Activated naive CD8-positive, alpha-beta T cell treated with anti-CD3 and anti-CD28 coated beads, Interleukin-2, amount 50 U/mL, for 16 hours (primary cell): ENCODE measurements around the gene CSRP1.
"Not testable (repeated sequence)": the region's sequence is repeated elsewhere in the genome, so short reads cannot be mapped to it uniquely, and the experiment has no call there.

Experiments used
- DNase-seq: peaks from one replicate; pipeline ENCODE4 v3.0.0-alpha.2; 2020; ENCODE audit warnings: low read depth, low spot score

CSRP1 gene

DNA sequence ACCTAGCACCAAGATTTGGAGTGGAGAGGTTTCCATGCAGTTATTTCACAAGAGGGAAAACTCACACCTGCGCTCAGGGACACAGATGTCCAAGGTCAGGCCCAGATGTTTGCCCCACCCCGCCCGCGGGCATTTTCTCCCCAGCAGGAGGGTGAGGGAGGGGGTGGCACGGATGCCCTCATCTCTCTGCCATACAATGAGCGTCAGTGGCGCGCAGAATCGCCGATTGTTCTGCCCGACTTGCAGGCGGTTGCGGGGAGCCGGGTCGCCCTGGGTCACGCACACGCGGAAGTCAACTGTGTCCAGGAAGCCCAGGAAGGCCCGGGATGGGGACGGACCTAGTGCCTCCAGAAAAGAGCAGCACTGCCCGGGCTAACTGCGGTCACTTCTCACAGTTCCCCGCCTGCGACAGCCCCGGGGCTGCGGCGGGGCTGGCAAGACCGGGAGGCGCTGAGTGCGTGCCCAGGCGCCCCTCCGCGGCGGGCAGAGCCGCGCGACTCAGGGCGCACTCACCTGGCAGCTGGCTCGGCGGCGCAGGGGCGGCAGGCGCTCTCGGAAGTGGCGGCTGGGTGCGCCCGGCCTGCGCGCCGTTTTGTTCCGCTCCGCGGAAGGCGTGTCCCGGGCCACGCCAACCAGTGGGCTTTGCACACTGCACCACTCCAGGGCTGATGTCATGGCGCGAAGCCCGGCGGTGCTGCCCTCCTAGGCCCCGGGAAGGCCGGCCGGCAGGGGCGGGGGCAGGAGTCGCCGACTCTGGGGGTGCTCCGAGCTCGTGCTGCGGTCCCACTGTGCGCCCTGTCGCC, at the start of gene CSRP1:
TSS of gene CSRP1 (minus strand) at position 567 of the 803 bp plus-strand sequence. CDS start 10,820 bp downstream, outside the sequence.
- peak; percentile 68 for DNase-seq

DNA sequence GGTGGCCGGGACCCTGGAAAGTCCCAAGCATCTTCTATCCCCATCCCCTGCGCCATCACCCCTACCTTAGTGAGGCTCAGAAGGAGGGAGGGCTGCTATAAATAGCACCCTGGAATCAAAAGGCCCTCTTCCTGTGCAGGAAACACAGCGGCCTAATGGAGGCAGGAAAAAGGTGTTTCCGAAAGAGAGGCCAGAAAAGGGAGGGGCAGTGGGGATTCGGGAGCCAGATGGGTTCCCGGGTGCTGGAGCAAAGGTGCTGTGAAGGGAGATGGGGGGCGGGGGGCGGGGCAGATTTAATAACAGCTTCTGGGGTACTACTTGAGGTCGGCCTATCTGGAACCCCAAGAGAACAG, 48.6 kb upstream of the CSRP1 start:
- DNase-seq = no peak

DNA sequence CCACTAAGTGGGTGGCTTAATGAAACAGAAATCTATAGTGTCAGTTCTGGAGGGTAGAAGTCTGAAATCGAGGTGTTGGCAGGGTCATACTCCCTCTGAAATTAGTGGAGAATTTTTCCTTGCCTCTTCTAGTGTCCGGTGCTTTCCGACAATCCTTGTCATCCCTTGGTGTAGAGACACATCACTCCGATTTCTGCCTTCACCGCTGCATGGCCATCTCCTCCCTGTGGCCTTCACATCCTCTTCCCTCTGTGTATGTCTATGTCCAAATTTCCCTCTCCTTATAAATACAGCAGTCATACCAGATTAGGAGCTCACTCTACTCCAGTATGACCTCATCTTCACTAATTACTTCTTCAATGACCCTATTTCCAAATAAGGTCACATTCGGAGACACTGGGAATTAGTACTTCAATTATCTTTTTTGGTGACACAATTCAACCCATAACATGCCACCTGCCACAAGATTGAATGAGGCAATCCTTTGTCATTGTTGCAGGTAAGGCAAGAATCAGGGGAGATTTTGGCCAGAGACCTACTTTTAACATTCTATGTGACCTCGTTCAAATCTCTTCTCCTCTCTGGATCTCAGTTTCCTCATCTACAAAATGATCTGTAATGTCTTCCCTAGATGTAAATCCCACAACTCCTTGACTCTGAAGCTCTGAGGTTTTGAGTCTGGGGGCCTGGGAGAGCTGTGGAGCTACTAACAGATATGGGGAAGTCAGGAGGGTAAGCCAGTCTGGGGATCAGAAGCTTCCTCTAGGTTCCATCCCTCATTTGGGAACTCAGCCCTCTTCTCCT, 48.1 kb upstream of the CSRP1 start:
- no peak for DNase-seq

DNA sequence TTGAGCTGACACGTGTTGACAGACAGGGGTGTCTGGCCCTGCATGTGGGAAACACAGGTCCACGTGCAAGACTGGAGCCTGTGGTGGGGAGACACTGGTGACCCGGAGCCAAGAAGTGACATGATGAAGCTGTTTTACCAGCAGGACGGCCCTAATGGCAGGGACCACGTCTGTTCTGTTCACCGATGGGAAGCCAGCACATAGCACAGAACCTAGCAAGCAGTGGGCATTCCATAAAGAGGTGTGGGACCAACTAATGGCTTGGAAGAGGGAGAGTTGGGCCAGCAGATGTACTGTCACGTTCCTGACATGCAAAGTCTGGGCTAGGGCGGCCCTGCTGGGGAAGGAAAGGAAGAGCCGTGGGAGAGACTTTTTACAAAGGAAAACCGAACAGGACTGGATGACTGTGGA, 47.3 kb upstream of the CSRP1 start:
- DNase-seq = no peak

DNA sequence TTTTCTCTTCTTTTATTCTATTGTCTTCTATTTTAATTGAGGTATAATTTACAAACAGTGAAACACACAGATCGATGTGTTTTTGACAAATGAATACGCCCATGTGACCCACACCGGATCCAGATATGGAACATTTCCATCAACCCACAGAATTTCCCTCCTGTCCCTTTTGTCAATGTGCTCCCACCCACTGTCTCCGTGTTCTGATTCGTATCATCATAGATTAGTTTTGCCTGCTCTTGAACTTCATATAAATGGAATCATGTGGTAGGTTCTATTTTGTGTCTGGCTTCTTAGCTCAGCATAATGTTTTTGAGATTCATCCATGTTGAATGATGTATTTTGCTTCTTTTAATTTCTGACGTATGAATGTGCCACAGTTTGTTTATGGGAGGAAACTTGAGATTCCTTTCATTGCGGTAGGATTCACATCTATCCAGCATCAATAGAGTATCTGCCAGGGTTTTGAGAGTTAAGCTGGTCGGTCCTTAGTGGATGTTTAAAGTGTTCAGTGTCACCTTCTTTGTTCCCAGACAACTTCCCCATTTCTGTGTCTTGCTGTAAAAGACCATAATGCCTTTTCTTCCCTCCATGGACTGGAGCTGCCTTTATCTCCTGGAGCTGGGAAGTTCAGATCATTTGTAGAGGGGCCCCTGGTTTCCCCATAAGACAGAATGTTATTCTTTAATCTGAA, 46.7 kb upstream of the CSRP1 start:
- DNase-seq = no peak

DNA sequence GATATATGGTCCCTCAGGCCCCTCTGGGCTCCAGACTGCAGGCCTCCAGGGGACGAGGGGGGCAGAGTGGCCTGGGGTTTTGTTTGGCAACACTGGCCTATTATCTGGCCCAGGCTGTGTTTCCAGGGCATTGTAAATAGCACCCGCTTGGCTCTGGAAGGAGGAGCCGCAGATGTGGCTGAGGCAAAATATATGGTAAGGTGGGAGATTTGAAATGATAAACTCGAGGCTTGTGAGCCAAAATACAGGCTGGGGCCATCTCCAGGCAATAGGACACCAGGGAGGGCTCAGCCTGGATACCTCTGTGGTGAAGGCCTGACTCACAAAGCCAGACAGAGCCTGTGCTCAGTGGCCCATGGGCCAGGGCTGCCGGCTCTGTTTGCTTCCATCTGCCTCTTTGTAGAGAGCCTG, 46.0 kb upstream of the CSRP1 start:
- no peak for DNase-seq

DNA sequence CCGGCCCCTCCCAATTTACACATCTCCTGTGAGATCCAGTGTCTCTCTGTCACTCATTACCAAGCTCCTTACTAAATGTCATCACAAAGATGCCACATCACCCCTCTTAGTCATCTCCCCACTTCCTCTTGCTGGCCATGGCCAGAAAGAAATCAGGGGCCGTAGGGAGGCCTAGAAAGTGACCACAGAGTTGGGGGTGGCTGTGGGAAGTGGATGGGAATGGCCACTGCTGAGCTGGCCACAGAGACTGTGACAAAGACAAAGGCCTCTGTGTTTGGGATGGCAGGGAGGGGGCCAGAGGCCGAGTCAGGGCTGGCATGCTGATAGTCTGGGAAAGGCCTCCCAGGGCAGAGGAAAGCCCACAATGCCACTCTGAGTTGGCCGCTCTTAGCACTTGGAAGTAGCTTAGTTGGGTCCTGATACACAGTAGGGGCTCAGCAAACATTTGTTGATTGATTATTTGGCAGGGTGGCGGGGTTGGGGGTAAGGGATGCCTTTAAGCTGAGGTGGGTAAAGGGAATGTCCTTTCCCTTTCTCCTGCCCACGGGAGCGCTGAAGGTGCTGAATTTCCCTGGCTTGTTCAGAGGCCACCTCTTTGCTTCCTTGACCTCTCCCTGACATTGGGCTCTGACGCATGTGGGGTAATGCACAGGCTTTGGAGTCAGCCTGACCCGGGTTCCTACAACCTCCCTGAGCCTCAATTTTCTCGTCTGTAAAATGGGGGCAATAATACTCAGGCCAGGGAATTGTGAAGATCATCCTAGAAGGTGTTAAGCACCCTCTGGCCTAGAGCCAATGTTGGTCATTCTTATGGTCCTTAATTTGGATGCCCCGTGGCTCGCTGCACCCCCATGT, 45.2 kb upstream of the CSRP1 start:
- no peak for DNase-seq

DNA sequence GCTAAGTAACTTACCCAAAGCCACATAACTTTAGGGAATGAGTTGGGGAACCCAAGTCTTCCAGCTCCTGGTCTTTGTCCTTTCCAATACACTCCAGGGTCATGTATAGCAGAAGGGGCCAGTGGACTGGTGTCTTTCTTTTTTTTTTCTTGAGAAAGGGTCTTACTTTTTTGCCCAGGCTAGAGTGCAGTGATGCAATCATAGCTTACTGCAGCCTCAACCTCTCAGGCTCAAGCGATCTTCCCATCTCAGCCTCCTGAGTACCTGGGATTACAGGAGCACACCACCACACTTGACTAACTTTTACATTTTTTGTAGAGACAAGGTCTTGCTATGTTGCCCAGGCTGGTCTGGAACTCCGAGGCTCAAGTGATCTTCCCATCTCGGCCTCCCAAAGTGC, 44.2 kb upstream of the CSRP1 start:
- no peak for DNase-seq

DNA sequence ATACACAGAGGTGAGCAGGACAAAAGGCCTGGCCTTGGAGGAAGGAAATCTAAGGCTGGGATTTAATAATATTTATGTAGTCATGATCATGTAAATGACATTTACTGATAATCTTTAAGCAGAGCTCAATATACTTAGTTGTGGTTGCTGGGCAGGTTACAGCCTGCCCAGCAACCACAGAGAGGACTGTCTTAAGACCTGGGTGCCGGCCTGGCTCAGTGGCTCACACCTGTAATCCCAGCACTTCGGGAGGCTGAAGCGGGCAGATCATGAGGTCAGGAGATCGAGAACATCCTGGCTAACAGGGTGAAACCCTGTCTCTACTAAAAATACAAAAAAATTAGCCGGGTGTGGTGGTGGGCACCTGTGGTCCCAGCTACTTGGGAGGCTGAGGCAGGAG, 42.6 kb upstream of the CSRP1 start:
- DNase-seq = not testable (repeated sequence)

DNA sequence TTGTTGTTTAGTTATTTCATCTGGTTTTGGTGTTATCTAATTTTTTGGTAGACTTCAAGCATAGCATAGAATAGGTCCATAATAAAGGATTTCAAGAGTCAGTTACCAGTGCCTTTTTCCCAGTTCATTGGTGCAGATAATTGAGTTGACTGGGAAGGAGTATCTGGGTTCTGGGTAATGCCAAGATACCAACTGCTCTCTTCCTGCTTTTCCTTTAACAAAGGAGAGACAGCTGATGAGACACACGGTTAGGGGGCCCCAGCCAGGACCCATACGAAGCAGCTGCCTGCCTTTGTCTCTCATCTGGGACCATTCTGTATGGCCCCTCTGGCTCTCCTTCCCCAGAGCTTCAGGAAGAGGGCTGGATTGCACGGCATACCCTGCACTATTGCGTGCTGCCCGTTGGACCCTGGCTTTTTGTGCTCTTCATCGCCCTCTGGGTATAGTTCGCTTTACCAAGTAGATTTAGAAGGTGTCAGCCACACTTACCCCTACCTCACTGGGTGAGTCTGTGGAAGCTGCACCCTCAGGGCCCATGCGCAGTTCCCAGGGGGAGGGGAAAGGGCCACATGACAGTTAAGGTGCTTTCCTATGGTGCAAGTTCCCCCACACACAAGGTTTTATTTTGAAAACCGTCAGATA, 39.0 kb upstream of the CSRP1 start:
- no peak for DNase-seq

DNA sequence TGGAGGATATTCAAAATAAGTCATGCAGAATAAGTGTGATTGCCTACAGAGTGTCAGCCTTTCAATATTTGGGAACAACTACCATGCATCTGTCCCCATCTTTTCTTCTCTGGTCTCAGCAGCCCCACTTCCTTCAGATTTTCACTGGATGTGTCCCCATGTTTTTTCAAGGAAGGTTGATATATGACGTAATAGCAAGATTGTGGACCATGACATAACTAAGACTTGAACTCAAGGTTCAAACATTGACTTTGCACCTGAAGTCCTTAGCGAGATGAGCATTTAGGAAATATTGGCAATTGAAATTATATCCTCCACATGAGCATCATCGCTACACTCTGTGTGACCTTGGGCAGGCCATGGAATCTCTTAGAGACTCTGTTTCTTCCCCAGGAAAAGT, 37.8 kb upstream of the CSRP1 start:
- no peak for DNase-seq

DNA sequence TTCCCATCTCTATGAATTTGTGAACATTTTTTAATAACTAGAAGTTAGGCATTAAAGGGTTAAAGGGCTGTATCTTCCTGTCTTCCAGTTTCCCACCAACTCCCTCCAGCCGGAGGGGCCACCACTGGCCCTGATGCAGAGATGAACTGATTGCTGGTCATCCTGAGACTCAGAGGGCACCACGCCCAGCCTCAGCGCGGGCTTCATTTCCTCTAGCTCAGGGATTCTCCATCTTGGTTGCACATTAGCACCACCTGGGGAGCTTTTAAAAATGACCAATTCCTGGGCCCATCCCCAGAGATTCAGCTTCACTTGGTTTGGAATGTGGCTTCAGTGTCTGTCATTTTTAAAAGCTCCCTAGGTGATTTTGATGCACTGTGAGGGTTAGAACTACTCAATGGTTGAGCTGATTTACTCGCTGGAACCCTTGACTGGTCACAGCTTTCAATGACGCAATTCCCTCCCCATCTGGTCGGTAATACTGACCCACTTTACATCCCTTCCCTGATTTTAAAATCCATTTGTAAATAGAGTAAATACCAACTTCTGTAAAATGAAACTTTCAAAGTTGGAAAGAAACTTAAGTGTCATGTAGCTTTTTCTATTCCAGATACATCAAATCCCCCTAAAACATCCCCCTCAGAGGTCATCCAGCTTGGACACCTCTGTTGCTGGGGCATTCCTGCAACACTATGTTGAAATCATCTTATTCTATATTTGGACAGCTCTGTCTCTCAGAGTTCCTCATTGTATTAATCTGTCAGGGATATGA, 37.1 kb upstream of the CSRP1 start:
- DNase-seq = no peak

DNA sequence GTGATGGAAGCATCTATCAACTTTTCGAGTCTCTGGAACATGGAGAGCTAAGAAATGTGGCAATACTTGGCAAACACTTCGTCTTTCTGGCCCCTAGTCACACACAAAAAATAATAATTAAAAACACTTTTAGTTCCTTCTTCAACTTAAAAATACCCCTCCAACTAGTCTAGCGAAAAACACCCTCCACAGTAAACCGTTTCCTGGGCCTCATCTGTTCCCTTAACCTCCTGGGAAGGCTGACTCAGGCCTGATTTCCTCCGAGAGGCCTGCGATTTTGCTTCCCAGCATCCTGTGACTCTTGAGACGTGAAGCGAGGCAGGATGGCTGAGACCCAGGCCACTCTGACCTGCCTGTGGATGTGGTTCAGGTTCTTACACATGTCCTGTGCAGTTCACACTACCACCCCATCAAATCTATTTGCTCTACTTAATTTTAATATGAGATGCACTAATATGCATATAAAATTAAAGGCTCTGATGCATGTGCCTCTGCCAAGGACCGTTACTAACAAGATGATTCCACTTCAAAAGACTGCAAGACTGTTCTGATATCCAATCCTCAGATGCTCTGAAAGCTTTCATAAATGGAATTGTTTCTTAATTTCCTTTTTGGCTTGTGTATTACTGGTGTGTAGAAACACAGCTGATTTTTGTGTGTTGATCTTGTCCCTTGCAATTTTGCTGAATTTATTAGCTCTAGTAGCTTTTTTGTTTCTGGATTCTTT, 35.5 kb upstream of the CSRP1 start:
- no peak for DNase-seq

DNA sequence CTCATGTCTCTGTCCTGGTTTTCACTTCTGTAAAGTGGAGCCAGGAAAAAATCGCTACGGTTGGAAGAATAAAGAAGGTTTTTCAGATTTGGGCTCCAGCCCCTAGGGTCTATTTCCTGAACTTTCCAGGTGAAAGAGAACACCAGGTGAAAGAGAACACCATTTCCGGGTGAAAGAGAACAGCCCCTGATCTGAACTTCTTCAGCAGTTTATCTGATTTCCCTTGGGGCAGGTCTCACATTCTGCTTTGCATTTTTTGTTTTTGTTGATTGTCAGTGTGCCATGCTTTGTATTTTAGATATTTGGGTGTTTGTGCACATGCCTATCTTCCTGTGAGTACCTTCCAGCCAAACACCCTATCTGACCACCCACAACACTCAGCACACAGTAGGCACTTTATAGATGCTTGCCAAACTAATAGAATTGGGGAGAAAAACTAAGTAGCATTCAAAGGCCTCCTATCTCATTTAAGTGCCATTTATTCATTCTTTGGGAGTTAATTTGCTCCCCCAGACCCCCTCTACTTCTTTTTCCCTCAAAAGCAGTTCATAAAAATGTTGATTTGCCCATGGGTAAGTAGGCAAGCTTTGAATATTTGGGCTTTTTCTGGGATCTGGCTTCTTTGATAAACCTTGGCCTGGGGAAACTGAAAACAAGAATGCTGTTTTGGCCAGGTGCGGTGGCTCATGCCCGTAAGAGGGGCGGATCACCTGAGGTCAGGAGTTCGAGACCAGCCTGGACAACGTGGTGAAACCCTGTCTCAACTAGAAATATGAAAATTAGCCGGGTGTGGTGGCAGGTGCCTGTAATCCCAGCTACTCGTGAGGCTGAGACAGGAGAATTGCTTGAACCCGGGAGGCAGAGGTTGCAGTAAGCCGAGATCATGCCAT, 34.2 kb upstream of the CSRP1 start:
- DNase-seq = no peak

DNA sequence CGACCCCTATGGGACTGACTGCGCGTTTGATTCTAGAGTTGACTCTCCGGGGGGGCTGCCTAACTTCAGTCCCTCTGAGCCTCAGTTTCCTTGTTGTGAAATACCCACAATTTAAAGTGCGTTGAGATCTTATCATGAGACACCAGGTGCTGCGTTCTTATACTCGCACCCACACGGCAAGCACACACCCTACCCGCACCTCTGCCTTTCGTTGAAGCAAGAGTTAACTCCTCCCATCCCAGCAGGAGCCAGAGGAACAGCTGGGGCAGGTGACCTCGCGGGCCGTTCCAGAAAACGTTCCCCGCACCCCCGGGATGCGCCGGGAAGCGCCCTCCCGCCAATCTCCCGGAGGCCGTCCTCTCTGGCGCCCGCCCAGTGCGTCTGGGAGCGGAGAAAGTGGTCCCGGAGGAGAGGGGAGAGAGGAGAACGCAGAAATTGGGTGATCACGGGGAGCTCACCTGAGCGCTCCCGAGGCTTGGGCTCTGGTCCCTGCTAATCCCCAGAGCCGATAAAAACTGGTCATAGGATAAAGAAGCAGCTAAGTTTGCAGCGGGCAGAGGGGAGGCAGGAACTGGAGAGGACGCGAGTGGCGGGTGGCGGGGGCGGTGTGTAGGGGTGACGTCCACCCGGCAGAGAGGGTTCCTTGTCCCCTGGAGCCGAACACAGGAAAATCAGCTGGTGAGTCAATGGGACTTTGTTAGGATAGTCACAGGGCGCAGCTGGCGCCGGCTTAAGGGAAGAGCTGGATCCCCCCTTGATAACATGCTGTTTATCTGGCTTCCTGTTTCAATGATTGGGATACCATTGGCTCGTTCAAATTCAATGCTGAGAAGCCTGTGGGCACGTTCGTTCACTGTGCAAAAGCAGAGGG, 32.9 kb upstream of the CSRP1 start:
- DNase-seq = no peak

DNA sequence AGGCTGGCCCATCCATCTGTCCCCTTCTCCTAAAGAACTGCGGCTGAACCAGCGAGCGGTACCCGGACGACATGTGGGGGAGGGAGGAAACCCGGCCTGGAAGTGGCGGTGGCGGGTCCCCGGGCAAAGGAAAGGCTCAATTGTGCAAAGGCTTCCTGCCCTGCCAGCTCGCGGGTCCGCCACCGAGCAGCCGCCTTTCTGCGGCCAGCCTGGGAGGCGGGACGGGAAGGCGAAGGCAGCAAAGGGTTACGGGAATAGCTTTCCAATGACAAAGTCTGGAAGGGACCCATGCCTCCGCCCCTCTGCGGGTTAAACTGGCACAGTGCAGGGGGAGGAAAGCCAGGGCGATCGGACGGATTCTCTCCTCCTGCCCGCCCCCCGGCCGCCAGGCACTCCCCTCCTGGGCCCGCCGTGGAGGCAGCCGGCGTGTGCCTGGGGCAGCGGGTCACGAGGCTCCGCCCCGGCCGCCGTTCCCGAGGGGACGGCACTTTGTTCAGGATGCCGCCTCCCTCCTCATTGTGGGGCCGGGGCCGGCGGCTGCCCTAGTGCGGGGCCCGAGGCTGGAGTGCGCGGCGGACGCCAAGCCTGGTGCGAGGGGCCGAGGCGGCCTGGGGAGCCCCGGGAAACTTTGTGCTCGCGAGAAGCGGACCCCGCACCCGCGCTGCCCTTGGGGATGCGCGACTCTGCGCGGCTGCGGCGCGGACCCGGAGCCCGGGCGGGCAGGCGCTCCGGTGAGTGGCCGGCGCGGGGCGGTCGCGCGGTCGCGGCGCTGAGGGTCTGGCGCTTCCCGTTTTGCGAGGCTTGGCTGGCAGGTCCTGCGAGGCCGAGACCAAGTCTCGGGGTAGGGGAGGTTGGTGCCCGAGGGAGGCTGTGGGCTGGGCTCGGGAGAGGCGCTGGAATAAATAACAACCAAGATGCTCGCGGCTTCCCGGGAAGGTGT, 32.0 kb upstream of the CSRP1 start, which contains the start of gene NAV1:
TSS of gene NAV1 (plus strand) at position 516 of the 940 bp plus-strand sequence. CDS start 83,758 bp downstream, outside the sequence.
- DNase-seq = no peak
